T-helper 2 cell treated with Interferon-gamma antibody and Interleukin-4, amounts not matched to agents 100 ng/mL and 5 ng/mL, for 36 hours (primary cell): ENCODE data around the gene DMAC1. TPM values are rescaled to one million over a fixed set of nuclear protein-coding genes. Genes with fewer than 3 reads are reported as not detected.

Experiments
- intact Hi-C: fragments of 100-400 bp; cut with micrococcal nuclease; formaldehyde crosslinking; loops from one replicate; pipeline ENCODE4 v1.15.1; 2023
- total RNA-seq: library from RNA; stranded (reverse); gene quantifications from 2 replicates; pipeline ENCODE4 v1.2.3, GENCODE V29; 2022

Gene DMAC1
- total RNA-seq, 1 donor from 2014 or later = 48.5 TPM

- intact Hi-C loops = no loop called here
These were observed 15.9 kb downstream of the DMAC1 start for GRCh38 chr9:7783635-7784063.

GRCh38 chr9:7782400-7783120 lies 17.0 kb downstream of the DMAC1 start:
- intact Hi-C loops = no loop called here

DNA sequence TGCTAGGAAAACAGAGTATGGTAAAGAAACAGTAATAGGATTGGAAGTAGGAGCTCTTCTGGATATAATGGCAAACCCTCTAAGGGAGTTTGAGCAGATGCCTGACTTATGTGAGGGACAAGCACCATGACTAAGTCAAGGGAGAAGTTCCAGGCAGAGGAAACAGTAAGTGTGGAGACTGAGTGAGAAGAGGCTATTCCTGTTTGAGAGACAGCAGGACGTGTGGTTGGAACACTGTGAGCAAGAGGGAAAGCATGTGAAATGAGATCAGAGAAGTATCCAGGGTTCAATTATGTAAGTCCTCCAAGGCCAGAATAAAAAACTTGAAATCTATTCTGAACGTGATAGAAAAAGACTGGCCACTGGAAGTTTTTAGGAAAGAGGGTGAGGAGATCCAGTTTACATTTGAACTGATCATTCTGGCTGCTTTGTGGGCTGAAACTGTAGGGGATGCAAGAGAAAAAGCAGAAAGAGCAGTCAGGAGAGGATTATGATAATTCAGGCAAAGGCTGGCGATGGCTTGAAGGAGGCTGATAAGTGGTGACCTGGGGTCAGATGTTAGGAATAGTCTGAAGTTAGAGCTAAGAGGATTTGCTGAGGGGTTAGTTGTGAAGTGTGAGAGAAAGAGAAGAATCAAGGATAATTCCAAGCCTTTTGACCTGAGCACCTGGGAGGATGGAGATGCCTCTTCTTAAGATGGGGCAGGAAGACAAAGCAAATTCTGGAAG lies 19.2 kb downstream of the DMAC1 start:
- intact Hi-C loops = no loop called here

- intact Hi-C loops = no loop called here
These were observed 20.6 kb downstream of the DMAC1 start for GRCh38 chr9:7778851-7779600.

GRCh38 chr9:7777771-7778170 lies 21.8 kb downstream of the DMAC1 start:
- intact Hi-C loops = no loop called here

- intact Hi-C loops = loop anchor here (5.0 kb wide), 1 partner anchor 458 kb away; no protein-coding TSS in a partner anchor
These were observed 29.5 kb downstream of the DMAC1 start for GRCh38 chr9:7770111-7770510.

GRCh38 chr9:7762600-7762999 lies 37.0 kb downstream of the DMAC1 start:
- intact Hi-C loops = no loop called here

GRCh38 chr9:7760014-7760415 lies 39.6 kb downstream of the DMAC1 start:
- intact Hi-C loops = no loop called here

GRCh38 chr9:7756088-7756487 lies 43.5 kb downstream of the DMAC1 start:
- intact Hi-C loops = loop anchor here (1.0 kb wide), 2 partner anchors 43 to 221 kb away; partner anchors contain the start of gene DMAC1

DNA sequence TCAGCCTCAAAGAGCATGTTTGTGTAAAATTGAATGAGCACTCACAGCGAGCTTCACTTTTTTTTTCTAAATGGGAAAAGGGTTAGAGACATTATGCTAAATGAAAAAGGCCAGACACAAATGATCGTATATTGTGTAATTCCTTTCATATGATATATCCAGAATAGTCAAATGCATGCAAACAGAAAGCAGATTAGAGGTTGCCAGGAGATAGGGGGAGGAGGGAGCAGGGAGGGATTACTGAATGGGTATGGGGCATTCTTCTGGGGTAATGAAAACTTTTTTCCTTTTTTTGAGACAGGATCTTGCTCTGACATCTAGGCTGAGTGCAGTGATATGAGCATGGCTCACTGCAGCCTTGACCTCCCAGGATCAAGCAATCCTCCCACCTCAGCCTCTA lies 47.1 kb downstream of the DMAC1 start:
- intact Hi-C loops = no loop called here
